HG02943 (cell line): ENCODE results near the gene ZNF423.

Experiments
- ATAC-seq: cut with Tn5 transposase; IDR thresholded peaks from one replicate; pipeline ENCODE4 v1.9.1; 2021; ENCODE audit warnings: mild to moderate bottlenecking, low read depth, moderate library complexity; ENCODE audit not compliant: unreplicated experiment

ZNF423 gene

GRCh38 chr16:49793244-49793643 lies 62.7 kb downstream of the ZNF423 start:
- ATAC-seq, result no peak

GRCh38 chr16:49789616-49790015 lies 66.3 kb downstream of the ZNF423 start:
- no peak for ATAC-seq

DNA sequence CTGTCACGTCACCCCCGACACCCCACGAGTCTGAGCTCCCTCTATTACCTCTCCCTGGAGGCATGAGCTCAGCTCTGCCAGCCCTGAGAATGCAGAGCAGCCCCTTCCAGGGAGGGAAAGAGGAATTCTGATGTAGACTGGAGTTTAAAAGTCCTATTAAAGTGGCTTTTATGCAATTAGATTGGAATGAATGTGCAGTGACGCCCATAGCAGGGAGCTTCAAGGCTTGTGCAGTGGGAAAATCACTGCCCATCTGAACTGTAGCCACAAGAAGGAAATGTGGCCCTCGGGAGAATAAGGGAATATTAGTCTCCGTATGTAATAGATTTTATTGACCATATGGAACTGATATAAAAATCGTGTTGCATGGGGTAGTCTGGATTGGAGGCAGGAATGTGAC lies 66.9 kb downstream of the ZNF423 start:
- ATAC-seq, result no peak

- no peak for ATAC-seq
Measured at GRCh38 chr16:49788572-49788971, 67.3 kb downstream of the ZNF423 start.

DNA sequence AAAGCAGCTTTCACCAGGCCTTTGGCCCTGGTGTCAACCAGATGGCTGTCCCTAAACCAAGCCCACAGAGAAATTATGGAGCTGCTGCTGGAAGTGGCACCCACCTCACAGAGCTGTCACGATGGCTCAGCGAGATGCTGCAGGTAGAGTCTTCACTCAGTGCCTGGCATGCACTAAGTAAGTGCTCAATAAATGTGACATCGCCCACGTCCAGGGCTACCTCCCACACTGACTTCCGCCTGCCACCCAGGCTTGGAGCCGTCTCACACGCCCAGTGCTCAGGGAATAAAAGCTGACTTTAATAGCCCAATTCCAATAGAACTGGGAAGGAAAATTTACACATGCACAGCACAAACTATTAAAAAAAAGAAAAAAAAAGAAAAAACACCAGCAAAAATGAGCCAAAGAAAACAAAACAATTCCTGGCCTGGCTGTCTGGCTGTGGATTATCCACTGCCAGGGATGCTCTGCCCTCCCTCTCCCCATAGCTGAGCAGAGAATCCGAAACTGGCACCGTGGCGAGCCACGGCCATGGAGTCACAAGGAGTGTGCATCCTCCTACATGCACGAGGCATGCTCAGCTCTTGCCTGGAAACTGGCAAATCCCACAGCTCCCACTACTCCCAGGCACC lies 68.9 kb downstream of the ZNF423 start:
- ATAC-seq, result no peak

DNA sequence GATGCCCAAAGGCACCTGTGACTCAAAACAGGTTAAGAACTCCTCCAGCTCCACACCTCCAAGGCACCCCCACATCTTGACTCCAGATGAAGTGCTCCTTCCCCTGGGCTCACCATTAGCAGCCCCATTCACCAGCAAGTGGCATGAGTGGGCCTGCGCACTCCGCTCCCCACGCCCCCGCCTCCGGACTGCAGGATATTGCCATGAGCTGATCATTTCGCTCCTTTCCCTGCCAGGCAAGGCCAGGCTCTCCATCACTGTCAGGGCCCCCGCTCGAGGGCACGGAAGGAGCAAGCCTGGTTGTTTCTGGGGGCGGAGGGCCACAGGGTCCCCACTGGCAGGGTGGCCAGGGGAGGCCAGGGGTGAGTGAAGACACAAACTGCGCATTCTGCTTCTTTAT lies 69.9 kb downstream of the ZNF423 start:
- ATAC-seq, result no peak

GRCh38 chr16:49782405-49782804 lies 73.5 kb downstream of the ZNF423 start:
- no peak for ATAC-seq

DNA sequence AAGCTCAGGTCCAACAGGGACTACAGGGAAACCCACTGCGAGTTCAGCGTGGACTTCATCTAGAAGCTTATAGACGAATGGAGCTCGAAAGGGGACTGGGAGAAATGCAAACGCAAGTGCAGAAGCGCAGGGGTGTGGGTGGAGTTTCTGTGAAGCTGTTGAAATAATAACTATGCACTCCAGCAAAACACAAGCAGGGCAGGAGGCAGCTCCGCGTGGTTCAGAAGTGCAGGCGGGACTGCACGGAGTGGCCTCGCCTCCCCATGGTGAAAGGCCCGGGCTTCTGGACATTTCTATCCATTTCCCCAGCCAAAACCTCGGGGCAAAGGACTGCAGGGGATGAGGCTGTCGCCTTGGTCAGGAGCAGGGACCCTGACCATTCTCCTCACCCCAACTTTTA lies 74.5 kb downstream of the ZNF423 start:
- ATAC-seq, result no peak

- ATAC-seq, result no peak
Measured at GRCh38 chr16:49780433-49780832, 75.5 kb downstream of the ZNF423 start.

DNA sequence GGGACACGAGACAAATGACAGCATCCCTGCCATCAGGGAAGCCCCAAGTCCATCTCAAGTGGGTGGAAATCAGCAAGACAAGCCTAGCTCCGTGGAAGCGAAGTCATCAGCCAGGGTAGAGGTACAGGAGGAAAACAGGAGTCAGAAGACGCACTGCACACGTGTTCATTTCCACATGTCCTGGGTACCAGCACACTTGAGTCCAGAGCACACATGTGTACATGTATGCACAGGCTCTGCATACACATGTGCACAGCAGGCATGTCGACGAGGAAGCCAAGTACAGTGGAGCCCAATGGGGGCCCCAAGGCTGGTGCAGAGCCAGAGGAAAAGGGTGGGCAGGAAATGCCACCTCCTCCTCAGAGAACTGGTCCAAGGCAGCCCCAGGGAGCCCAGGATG lies 75.9 kb downstream of the ZNF423 start:
- ATAC-seq, result no peak

GRCh38 chr16:49778202-49778930 lies 77.5 kb downstream of the ZNF423 start:
- no peak for ATAC-seq

DNA sequence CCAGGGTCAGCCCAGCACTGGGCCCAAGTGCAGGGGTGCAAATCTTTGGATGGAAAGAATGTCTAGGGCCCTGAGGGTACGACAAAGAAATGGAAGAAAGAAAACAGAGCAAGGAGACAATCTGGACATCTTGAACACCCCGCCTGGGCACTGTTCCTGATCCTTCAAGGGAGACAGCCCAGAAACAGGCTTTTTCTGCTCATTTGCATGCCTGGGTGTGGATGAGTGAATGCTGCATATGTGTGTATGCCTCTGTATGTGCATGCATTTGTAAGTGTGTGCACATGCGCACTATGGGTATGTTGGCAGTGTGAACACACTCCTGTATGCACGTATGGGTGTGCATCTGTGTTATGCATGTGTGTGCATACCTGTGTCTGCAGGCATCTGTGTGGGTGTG lies 79.2 kb downstream of the ZNF423 start:
- ATAC-seq, result no peak

DNA sequence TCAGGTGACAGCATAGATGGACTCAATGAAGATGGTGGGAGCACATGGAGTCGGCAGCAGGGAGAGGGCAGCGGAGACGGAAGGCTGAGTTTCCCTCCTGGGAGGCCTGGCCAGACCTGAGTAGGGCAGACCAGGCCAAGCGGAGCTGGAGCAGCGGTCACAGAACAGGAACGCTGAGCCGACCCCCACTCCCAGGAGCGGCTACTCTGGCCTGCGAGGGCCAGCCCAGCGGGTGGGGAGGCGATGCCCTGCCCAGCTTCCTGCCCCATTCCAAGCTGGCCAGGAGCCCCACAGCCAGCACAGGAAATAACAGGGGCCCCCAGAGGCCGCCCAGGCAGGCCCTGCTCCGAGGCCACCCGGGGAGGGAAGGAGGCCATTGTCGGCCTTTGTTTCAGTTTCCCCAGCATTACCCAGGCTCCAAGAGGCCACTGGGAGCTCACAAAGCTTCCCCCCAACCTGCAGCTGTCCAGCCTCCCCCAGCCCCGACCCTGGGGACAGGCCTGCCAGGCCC lies 79.8 kb downstream of the ZNF423 start:
- ATAC-seq, result no peak

DNA sequence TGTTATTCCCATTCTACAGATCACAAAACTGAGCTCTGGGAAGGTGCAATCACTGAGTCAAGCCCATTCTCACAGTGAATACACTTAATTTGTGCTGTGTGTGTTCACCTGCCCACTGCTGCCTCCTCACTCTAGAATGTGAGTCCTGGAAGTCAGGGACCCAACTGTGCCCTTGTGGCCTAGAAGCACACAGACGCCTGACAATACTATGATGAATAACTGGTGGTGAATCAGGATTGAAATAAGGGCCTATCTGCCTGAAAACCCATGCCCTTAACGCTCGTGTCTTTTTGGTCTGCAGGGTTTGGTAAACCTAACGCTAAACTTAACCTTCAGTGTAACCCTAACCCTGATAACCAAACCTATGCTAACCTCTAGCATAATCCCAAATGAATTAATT lies 80.3 kb downstream of the ZNF423 start:
- no peak for ATAC-seq

GRCh38 chr16:49775018-49775417 lies 80.9 kb downstream of the ZNF423 start:
- no peak for ATAC-seq

DNA sequence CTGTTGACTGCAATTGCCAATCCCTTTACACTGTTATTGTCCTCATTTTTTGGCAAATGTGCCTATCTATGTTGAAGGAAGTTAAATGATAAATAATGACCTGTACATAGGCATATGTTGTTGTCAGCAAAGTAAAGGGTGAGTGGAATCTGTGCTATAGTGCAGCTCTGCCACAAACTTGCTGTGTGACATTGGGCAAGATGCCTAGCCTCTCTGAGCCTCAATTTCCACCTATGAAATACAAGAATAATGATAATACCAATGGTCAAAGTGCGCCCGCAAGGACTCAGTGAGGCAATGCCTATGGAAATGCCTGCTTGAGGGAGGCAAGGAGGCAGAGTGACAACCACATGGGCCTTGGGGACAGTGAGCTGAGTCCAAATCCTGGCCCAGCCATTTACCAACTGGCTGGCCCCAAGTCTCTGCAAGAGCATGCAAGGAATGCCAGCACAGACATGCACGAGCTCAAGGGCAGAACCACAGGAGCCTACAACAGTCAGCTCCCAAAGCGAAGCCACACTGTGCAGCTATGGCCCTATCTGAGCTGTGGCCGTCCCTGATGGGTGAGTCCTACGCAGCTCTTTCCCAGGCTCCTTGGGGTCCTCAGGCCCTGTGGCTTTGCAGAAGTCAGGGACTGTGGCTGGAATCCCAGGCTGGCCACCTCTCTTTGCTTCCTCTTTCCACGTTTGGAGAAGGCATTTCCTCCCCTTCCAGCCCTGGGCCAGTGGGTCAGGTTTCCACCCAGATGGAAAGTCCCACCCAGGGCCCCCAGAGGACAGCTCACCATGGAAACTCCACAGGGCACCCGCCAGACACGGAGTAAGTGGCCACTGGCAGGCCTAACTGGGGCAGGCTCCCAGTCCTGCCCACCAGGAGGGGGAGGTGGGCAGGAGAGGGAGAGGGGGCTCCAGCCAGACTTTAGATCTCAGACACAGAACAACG lies 82.1 kb downstream of the ZNF423 start:
- no peak for ATAC-seq

GRCh38 chr16:49767998-49768397 lies 87.9 kb downstream of the ZNF423 start:
- ATAC-seq, result no peak

DNA sequence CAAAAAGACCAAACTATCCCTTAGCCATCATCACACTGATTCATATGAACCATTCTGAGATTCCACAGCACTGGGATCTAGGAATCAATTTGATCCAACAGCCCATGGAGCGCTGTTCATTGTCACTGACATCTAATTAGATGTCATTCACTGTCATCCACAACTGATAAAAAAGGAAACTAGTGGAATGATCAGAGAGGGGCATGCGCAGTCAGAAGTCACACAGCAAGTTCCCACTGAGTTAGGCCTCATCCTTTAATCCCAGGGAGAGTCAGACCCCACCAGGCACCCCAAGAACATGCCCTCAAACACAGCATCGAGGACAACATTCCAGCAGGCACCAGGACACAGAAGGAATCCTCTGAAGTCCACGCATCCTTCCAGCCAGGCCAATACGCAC lies 88.5 kb downstream of the ZNF423 start:
- no peak for ATAC-seq

DNA sequence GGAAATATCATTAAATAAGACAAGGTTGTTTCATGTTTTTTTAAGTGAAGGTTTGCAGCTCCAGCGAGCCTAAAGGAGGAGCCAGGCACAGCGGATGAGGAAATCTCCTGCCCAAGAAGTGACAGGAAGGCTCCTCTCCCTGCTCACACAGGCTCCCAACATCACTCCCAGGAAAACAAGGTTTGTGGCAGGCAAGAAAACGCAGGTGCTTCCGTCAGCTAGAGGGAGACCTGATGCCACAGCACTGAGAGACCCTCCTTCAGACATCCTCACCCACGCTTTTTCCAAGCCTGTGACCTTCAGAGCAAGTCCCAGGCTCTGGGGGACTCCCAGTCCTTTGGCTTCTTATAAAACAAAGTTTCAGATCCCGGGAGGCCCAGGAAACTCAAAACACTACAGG lies 89.7 kb downstream of the ZNF423 start:
- ATAC-seq, result no peak

DNA sequence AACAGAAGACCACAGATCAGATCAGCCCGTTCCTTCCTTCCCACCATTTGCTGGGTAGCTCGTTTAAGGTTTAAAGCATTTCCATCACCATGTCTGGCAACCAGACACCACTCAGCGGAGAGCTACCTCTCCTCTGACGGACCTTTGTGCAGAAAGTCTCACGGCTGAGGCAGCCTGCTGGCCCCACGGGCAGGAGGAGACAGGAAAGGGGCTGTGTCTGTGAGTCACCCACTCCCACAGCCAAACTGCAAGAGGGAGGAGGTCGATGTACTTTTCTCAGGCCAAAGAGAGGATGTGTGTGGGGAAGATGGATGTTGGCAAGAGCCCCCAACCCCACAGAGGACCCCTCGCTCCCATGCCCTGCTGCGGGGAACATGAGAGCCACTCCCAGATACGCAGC lies 92.1 kb downstream of the ZNF423 start:
- ATAC-seq, result no peak

DNA sequence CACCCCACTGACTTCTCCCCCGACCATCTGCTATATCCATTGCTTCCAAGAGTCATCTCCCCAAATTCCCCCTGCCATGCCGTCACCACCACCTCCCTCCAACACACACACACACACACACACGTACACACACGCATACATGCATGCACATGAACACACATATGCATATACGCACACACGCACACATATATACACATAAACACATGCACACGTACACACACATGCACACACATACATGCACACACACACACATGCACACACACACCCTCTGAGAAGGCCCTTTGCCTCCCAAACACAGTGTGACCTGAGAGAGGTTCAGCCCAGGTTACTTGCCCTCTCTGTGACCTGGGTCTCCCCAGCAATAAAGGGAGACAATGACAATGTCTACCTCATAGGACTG lies 95.1 kb downstream of the ZNF423 start:
- no peak for ATAC-seq
